Kidney capillary endothelial cell (primary cell): ENCODE results near the gene ELFN1.

Experiments used
- DNase-seq: peaks from one replicate; pipeline ENCODE4 v3.0.0-alpha.2; 2018; ENCODE audit warnings: low spot score

Gene ELFN1

GRCh38 chr7:1663857-1664651 is 6.0 kb upstream of the ELFN1 start:
- DNase-seq: no peak

GRCh38 chr7:1664711-1665548 is 5.1 kb upstream of the ELFN1 start:
- peak; percentile 52 for DNase-seq

- no peak for DNase-seq
Measured at GRCh38 chr7:1665549-1666316, 4.3 kb upstream of the ELFN1 start.

- no peak for DNase-seq
Measured at GRCh38 chr7:1666317-1666822, 3.7 kb upstream of the ELFN1 start.

GRCh38 chr7:1666823-1667565 is 3.1 kb upstream of the ELFN1 start:
- DNase-seq: no peak

DNA sequence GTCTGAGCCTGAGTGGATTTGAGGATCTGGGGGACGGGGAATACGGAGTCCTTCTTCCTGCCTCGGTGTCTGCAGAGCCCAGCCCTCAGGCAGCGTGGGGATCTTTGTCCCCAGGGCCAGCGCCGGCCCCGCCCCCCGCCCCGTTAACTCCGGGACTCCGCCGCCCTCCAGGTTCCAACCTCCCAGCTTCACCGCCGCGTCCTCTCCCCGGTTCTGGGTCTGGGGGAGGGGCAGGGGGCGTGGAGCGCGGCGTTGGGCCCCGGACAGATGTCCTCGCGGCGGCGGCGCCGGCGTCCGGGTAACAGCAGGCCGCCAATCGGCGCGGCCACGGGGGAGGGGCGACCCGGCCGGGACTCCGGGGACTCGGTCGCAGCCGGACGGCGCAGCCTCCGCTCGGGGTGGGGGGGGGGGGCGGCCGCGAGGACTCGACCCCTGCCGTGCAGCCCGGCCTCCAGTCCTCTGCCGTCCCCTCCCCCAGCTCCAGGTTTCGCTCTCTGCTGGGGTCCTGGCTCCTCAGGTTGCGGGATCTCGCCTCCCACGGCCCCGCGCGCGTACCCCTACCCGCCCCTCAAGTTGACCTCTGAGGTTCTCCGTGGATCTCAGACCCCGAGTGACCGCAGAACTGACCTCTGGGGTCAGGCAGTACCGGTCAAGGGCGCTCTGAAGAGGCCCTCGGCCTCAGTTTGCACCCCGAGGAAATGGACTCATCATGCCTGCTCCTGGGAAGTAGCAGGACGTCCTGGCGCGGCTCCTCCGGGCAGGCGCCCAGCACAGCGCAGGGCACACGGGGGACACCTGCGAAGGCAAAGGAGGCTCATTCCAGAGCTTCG is 2.3 kb upstream of the ELFN1 start:
- no peak for DNase-seq

DNA sequence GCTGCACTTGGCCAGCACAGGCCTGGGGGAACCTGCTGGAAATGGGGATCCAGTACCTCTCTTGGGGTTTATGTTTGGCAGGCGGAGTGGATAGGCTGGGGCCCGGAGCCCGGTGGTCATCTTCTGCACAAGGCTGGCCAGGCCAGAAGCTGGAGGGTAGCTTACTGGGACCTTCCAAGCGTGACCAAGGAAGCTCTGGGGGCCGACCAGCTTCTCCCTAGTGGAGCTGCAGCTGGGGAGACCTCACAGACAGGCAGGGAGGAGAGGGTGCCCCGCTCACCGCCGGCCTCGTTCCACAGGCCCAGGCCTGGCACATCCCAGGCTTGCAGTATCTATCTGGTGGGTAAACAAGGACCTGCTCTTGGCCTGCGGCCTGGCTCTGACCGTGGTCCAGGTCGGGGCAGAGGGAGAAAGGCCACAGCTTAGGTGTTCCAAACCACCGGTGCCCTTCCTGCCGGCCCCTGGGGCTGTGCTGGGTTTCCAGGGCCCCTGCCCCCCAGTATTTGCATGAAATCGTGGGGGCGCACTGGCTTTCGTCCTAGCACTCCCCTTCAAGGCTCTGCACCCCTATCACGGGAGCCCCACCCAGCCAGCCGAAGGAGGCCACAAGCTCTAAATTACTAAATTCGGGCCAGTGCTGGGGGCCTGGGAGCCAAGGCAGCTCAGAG is 1.5 kb upstream of the ELFN1 start:
- no peak for DNase-seq

- no peak for DNase-seq
Measured at GRCh38 chr7:1669064-1669951, 769 bp upstream of the ELFN1 start.

DNA sequence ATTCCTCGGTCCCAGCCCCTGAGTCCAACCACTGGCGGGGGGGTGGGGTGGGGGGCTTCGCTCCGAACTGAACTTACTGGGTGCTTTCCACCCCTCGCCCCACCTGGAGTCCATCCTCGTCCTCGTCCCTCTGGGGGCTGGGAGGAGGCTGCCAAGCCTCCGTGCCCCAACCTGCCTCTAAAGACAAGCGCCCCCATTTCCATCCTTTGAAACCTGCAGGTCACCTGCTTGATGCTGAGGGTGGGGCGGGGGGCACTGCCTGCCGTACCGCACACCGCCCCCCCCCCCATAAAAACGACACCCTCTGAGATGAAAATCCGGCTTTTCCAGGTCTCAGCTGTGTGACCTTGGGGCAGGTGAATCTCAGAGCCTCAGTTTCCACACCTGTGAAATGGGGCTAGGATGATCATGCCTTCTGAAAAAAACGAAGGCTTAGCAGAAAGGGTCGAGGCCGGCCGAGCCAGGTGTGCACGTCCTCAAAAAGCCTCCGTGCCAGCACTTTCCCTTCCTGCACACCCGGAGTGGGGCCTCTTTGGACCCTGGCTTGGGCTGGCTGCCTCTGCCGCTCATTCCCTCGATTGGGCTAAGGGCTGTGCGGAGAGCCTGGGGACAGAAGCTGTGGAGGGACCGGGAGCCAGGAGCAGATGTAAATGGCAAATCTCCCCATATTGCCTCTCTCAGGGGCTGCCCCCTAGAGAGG is 967 bp downstream of the ELFN1 start:
- no peak for DNase-seq

GRCh38 chr7:1671594-1672451 is 1.7 kb downstream of the ELFN1 start:
- no peak for DNase-seq

DNA sequence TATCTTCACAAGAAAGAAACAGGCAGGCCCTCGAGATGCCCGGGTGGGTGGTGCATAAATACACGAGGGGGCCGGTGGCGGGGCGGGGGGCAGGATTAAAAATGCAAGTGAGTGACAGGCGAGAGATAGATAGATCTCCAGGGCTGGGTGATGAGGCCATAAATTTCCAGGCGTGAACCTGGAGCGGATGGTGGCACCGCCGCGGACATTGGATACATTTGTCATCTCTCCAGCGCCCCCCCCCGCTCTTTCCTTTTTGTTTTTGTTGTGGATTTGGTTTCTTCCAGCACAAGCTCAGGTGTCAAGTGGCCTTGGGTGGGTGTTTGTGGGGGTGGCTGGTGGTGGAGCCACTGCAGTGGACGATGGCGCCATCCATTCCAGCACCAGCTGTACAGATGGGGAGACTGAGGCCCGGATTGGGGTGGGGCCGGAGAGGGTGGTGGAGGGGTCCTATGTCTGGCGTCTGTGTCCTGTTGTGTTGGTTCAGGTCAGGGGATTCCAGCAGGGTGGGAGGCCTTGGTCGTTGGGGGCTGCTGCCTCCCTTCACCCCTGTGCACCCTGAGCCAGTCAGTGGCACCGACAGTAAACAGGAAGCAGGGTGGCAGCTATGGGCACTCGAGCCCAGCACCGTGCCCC is 2.9 kb downstream of the ELFN1 start:
- no peak for DNase-seq

GRCh38 chr7:1673581-1674118 is 3.6 kb downstream of the ELFN1 start:
- no peak for DNase-seq

DNA sequence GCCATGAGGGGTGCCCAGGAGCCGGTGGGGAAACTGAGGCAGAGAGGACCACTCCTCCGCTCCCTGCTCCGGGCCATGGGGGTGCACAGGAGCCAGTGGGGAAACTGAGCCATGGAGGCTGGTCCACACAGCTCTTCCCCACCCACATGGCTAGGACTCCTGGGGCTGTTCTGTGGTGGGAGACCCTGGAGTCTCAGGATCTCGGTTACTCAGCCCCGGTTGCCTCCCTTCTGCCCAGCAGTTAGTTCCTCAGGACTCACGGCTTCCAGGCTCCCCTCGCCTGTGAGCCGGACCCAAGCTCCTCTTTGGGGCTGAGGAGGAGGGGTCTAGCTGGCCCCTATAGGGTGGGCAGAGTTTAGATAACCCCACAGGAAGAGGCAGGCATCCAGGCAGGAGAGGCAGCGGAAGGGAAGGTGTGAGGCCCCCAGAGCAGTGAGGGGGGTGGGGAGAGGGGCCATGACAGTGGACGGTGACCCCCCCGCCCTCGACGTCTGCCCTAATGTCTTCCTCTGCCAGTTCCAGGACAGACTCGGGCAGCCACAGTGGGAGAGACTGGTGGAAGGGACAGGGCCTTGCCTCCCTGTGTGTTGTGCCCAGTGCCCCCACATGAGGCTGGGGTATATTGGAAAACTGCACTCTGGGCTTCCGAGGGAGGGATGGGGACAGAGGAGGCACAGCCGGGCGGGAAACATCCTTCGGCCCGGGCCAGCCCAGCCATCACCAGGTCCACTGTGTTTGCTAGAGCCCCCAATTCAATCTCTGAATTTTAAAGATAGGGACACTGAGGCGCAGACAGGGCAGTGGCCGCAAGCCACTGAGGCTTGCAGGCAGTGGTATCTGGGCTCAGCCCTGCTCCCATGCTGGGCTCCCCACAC is 4.3 kb downstream of the ELFN1 start:
- DNase-seq: no peak

DNA sequence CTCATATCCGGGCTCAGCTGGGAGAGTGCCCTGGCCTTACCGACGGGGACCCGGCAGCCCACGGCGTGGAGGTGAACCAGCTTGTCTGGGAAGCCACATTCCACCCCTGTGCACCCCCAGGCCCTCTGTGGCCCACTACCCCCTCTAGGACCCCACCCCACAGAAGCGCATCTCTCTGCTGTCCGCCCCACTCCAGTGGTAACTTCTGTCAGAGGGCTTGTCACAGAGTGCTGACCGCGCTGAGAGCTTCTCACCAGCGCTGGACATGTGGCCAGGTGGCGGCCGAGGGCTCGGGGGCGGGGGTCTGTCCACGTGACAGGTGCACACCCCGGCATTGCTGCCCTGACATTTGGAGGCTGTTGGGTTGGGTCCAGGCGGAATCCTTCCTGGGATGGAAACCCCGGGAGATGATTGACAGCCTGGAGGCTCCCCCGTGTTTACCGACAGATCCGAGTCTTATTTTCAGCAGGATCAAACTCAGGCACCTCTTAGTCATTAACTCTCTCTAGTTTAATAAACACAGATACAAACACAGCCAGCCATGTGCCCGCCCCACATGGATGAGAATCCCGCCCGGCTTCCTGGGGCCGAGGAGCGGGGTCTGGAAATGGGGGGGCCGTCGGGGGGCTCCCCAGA is 5.1 kb downstream of the ELFN1 start:
- DNase-seq: no peak
